GM23338 (cell line): ENCODE data around the gene IRF1. TPM values are rescaled to one million over a fixed set of nuclear protein-coding genes. Genes with fewer than 3 reads are reported as not detected.

ENCODE experiments used
- ATAC-seq: fragments of 200-7000 bp; cut with Tn5 transposase; 3 replicates; pipeline ENCODE4 v1.9.1; 2020
- DNase-seq: peaks from one replicate; pipeline ENCODE4 v3.0.0-alpha.2; 2015; ENCODE audit warnings: low spot score
- H2AFZ ChIP-seq: fragments of 200-600 bp; sonication (generic); 2 replicates; pipeline ENCODE4 v1.8.0; 2016; ENCODE audit warnings: antibody characterized with exemption, mild to moderate bottlenecking, moderate library complexity
- H3F3A ChIP-seq: fragments of 200-600 bp; sonication (generic); replicated peaks from 2 replicates; pipeline ENCODE4 v1.8.0; 2017; ENCODE audit warnings: antibody characterized with exemption, mixed run types, low read depth
- H3K27ac ChIP-seq: fragments of 200-600 bp; sonication (generic); 2 replicates; pipeline ENCODE4 v1.6.1; 2016; ENCODE audit warnings: low read depth
- H3K27me3 ChIP-seq: fragments of 200-600 bp; sonication (generic); 2 replicates; pipeline ENCODE4 v1.8.0; 2016; ENCODE audit warnings: mild to moderate bottlenecking, mixed run types, moderate library complexity; ENCODE audit not compliant: insufficient read depth
- H3K36me3 ChIP-seq: fragments of 200-600 bp; sonication (generic); 2 replicates; pipeline ENCODE4 v1.8.0; 2016; ENCODE audit warnings: mild to moderate bottlenecking; ENCODE audit not compliant: insufficient read depth
- H3K4me1 ChIP-seq: fragments of 200-600 bp; sonication (generic); 2 replicates; pipeline ENCODE4 v1.8.0; 2016; ENCODE audit warnings: mild to moderate bottlenecking, moderate library complexity; ENCODE audit not compliant: insufficient read depth
- H3K4me2 ChIP-seq: fragments of 200-600 bp; sonication (generic); 2 replicates; pipeline ENCODE4 v1.7.1; 2017; ENCODE audit warnings: mixed run types
- H3K4me3 ChIP-seq: fragments of 200-600 bp; sonication (generic); 2 replicates; pipeline ENCODE4 v1.6.1; 2016; ENCODE audit warnings: mixed run types
- H3K79me2 ChIP-seq: fragments of 200-600 bp; sonication (generic); replicated peaks from 2 replicates; pipeline ENCODE4 v1.8.0; 2017; ENCODE audit warnings: mild to moderate bottlenecking; ENCODE audit not compliant: insufficient read depth
- H3K9me2 ChIP-seq: fragments of 200-600 bp; sonication (generic); 2 replicates; pipeline ENCODE4 v1.8.0; 2017; ENCODE audit not compliant: insufficient read depth
- H4K20me1 ChIP-seq: fragments of 200-600 bp; sonication (generic); replicated peaks from 2 replicates; pipeline ENCODE4 v1.8.0; 2017; ENCODE audit warnings: mild to moderate bottlenecking; ENCODE audit not compliant: insufficient read depth
- H3K27ac Mint-ChIP-seq: 2 replicates; pipeline ENCODE4 v1.8.0; 2020; ENCODE audit warnings: inconsistent platforms, mild to moderate bottlenecking, moderate library complexity, mixed read lengths
- H3K27me3 Mint-ChIP-seq: 3 replicates; pipeline ENCODE4 v1.8.0; 2022; ENCODE audit warnings: low read depth, mild to moderate bottlenecking, moderate library complexity, mixed read lengths, inconsistent platforms; ENCODE audit not compliant: insufficient read depth, poor library complexity
- H3K36me3 Mint-ChIP-seq: 3 replicates; pipeline ENCODE4 v1.8.0; 2021; ENCODE audit warnings: low read depth, mild to moderate bottlenecking, inconsistent platforms, moderate library complexity, mixed read lengths
- H3K4me1 Mint-ChIP-seq: 3 replicates; pipeline ENCODE4 v1.8.0; 2020; ENCODE audit warnings: mild to moderate bottlenecking, inconsistent platforms, mixed read lengths
- H3K4me3 Mint-ChIP-seq: 3 replicates; pipeline ENCODE4 v1.8.0; 2021; ENCODE audit warnings: moderate library complexity, mild to moderate bottlenecking, inconsistent platforms, mixed read lengths
- H3K9me3 Mint-ChIP-seq: 3 replicates; pipeline ENCODE4 v1.8.0; 2020; ENCODE audit warnings: moderate library complexity, mild to moderate bottlenecking, inconsistent platforms, mixed read lengths
- CREB1 ChIP-seq: fragments of 250-450 bp; sonication (Bioruptor Pico); IDR thresholded peaks from 2 replicates; pipeline ENCODE4 v1.5.0; 2020; ENCODE audit warnings: low read depth, mild to moderate bottlenecking, moderate library complexity
- CTCF ChIP-seq, 2 experiments: fragments of 200-600 bp in 1 of 2; sonication (generic) in 1 of 2; conservative IDR thresholded peaks; 2 replicates each; pipeline versions ENCODE4 v1.5.1 to v1.6.1; 2016 to 2017; ENCODE audit warnings: antibody characterized with exemption in 2 of 2, low read depth in 2 of 2, mild to moderate bottlenecking in 2 of 2, moderate library complexity in 1 of 2
- ETS1 ChIP-seq: IDR thresholded peaks from 2 replicates; pipeline ENCODE4 v1.6.1; 2016; ENCODE audit warnings: antibody characterized with exemption
- EZH2 ChIP-seq: fragments of 200-600 bp; sonication (generic); IDR thresholded peaks from one replicate; pipeline ENCODE4 v1.8.0; 2017; ENCODE audit warnings: antibody characterized with exemption, mild to moderate bottlenecking, low read depth; ENCODE audit not compliant: unreplicated experiment
- EZH2phosphoT487 ChIP-seq: fragments of 200-600 bp; sonication (generic); IDR thresholded peaks from one replicate; pipeline ENCODE4 v1.8.1; 2018; ENCODE audit warnings: antibody characterized with exemption; ENCODE audit not compliant: unreplicated experiment
- JUNB ChIP-seq: IDR thresholded peaks from one replicate; pipeline ENCODE4 v1.6.1; 2016; ENCODE audit warnings: antibody characterized with exemption; ENCODE audit not compliant: unreplicated experiment
- NANOG ChIP-seq: IDR thresholded peaks from 2 replicates; pipeline ENCODE4 v1.6.1; 2016; ENCODE audit warnings: antibody characterized with exemption, borderline replicate concordance
- POLR2AphosphoS5 ChIP-seq: IDR thresholded peaks from 2 replicates; pipeline ENCODE4 v1.6.1; 2016; ENCODE audit warnings: antibody characterized with exemption, low read depth
- REST ChIP-seq: IDR thresholded peaks from one replicate; pipeline ENCODE4 v1.6.1; 2018; ENCODE audit warnings: antibody characterized with exemption; ENCODE audit not compliant: unreplicated experiment
- STAT1 ChIP-seq: IDR thresholded peaks from one replicate; pipeline ENCODE4 v1.6.1; 2016; ENCODE audit warnings: antibody characterized with exemption; ENCODE audit not compliant: unreplicated experiment
- ZNF114 ChIP-seq: fragments of 250-450 bp; sonication (Bioruptor Pico); IDR thresholded peaks from 2 replicates; pipeline ENCODE4 v1.5.0; 2020; ENCODE audit warnings: mild to moderate bottlenecking, moderate library complexity
- ZNF331 ChIP-seq: fragments of 250-450 bp; sonication (Bioruptor Pico); IDR thresholded peaks from 2 replicates; pipeline ENCODE4 v1.5.0; 2020; ENCODE audit warnings: low read depth, mild to moderate bottlenecking, moderate library complexity
- ZNF462 ChIP-seq: fragments of 250-450 bp; sonication (Bioruptor Pico); IDR thresholded peaks from 2 replicates; pipeline ENCODE4 v1.5.0; 2020; ENCODE audit warnings: mild to moderate bottlenecking, moderate library complexity
- polyA plus RNA-seq: library from polyadenylated mRNA; unstranded; fragments of >200 nt; fragmentation: Nextera tagmentation; extraction: Ambion mirVana; gene quantifications from 2 replicates; pipeline ENCODE4 v1.2.1, GENCODE V29; 2016
- total RNA-seq: library from RNA; depleted of rRNA; stranded (reverse); fragments of >200 nt; shearing (Covaris generic); gene quantifications from 2 replicates; pipeline ENCODE4 v1.2.3, GENCODE V29; 2014

IRF1 gene
- total and polyA plus RNA-seq, 2 experiments from 2014 or later, result 6.9 to 8.6 TPM

GRCh38 chr5:132445930-132446329, 44.6 kb downstream of the IRF1 start:
- Mint-ChIP-seq H3K27me3 (peaks cover 17% of the 10 kb centered on the region), H3K4me3 (no peak overlapping the region), H3K27ac (no peak overlapping the region), H3K9me3 (peaks cover 10% of the 10 kb centered on the region), H3K36me3 (peaks cover 10% of the 10 kb centered on the region), H3K4me1 (peaks cover 27% of the 10 kb centered on the region)
- DNase-seq, result no peak
- no peak overlapping the region for H3K27ac ChIP-seq
- no peaks in the 10 kb centered on the region for H3K27me3 ChIP-seq
- H3K4me1 ChIP-seq, result peaks cover 14% of the 10 kb centered on the region
- H3F3A ChIP-seq, result no peaks in the 10 kb centered on the region
- peaks cover 2% of the 10 kb centered on the region; the same call in 1 of the 2 replicates for H3K9me2 ChIP-seq
- no peak overlapping the region for H3K4me3 ChIP-seq
- TF ChIP-seq JUNB (no peak), REST (no peak), ZNF462 (no peak), POLR2AphosphoS5 (no peak), ETS1 (no peak), ZNF114 (CRISPR knock-in tag) (no peak), ZNF331 (CRISPR knock-in tag) (no peak), EZH2 (no peak), CREB1 (CRISPR knock-in tag) (no peak), CTCF (conservative IDR thresholded peaks at IDR 0.05; ENCODE audit: low read depth in 2 of 2) (no peak), NANOG (no peak), EZH2phosphoT487 (no peak), STAT1 (no peak)
- H3K4me2 ChIP-seq, result no peak overlapping the region
- peak overlapping the region; percentile 14; the same call in 1 of the 2 replicates for H2AFZ ChIP-seq
- no peaks in the 10 kb centered on the region for H3K36me3 ChIP-seq
- no peaks in the 10 kb centered on the region for H3K79me2 ChIP-seq
- peak; percentile 19 for ATAC-seq
- H4K20me1 ChIP-seq, result no peaks in the 10 kb centered on the region
